Activated naive CD8-positive, alpha-beta T cell treated with anti-CD3 and anti-CD28 coated beads for 36 hours (primary cell): ENCODE data around the gene NKD1. TPM values are rescaled to one million over a fixed set of nuclear protein-coding genes. Genes with fewer than 3 reads are reported as not detected.
"Not testable (repeated sequence)": the region's sequence is repeated elsewhere in the genome, so short reads cannot be mapped to it uniquely, and the experiment has no call there.

Experiments
- DNase-seq: peaks from one replicate; pipeline ENCODE4 v3.0.0; 2021
- H3K27ac Mint-ChIP-seq: one replicate; pipeline ENCODE4 v1.8.0; 2022; ENCODE audit warnings: mild to moderate bottlenecking, moderate library complexity, mixed read lengths
- H3K27me3 Mint-ChIP-seq: one replicate; pipeline ENCODE4 v1.8.0; 2022; ENCODE audit warnings: mild to moderate bottlenecking, mixed read lengths
- H3K36me3 Mint-ChIP-seq: one replicate; pipeline ENCODE4 v1.8.0; 2021; ENCODE audit warnings: mild to moderate bottlenecking, mixed read lengths
- H3K4me1 Mint-ChIP-seq: one replicate; pipeline ENCODE4 v1.8.0; 2021; ENCODE audit warnings: mixed read lengths
- H3K4me3 Mint-ChIP-seq: one replicate; pipeline ENCODE4 v1.8.0; 2022; ENCODE audit warnings: mild to moderate bottlenecking, moderate library complexity, mixed read lengths
- H3K9me3 Mint-ChIP-seq: one replicate; pipeline ENCODE4 v1.8.0; 2022; ENCODE audit warnings: mixed read lengths
- total RNA-seq, 2 experiments: library from RNA; stranded (reverse); gene quantifications; one replicate each; pipeline ENCODE4 v1.2.3, GENCODE V29; 2021

The NKD1 gene
- total RNA-seq, 2 experiments from 2014 or later = 0.86 to 0.87 TPM

DNA sequence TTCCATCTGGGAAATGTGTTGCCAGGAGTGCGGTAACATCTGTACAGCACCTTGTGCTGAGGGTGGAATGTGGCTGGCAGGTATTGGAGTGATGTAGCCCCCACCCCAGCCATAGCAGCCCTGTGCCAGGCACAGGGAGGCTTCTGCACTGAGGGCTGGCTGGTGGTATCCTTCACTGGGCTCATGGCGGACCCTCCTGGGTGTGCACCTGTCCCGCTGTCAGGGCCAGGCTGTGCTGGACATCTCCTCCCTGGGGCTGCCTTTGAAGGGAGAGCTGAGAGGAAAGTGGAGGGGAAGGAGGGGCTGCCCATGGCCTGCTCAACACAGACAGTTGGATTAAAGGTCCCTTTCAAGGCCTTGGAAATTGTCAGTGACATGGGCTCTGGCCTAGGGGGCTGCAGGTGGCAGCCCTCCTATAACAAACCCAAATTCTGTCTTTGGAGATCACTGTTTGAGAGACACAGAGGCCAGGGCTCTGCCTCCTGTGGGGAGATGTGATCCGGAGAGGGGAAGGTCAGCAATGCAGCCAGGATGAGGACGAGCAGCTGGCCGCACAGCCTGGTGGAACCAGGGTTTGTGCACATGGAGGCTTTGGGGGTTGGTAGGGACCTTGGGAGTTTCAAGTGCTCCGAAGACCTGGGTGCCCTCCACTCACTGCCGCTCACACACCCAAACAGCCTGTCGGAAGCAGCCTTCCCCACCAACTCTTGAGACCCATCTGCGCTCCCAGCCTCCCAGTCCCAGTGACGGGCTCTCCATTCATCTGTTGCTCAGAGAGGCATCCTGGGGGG, 22.8 kb downstream of the NKD1 start:
- H3K9me3 Mint-ChIP-seq = no peaks in the 10 kb centered on the region
- H3K4me1 Mint-ChIP-seq = peaks cover 13% of the 10 kb centered on the region
- DNase-seq = no peak
- no peaks in the 10 kb centered on the region for H3K27me3 Mint-ChIP-seq
- no peaks in the 10 kb centered on the region for H3K36me3 Mint-ChIP-seq
- H3K27ac Mint-ChIP-seq = no peak overlapping the region
- no peak overlapping the region for H3K4me3 Mint-ChIP-seq

DNA sequence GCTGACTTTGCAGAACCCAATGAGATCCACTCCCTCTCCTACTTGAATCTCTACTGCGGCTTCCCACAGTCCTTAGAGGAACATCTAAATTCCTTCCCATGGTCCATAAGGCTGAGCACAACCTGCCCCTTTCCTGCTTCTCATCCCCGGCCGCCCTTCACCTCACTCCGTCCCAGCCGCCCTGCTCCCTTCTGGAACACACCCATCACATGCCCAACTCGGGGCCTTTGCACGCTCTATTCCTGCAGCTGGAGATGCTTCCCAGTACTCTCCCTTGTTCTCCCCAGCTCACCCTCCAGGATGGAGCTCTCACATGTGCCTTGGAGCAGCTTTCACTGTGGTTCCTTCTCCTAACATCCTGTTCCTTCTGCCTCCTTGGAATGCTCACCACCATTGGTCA, 23.6 kb downstream of the NKD1 start:
- Mint-ChIP-seq H3K4me1 (peaks cover 13% of the 10 kb centered on the region), H3K27me3 (no peaks in the 10 kb centered on the region), H3K36me3 (no peaks in the 10 kb centered on the region), H3K4me3 (no peak overlapping the region), H3K9me3 (no peaks in the 10 kb centered on the region), H3K27ac (no peak overlapping the region)
- no peak for DNase-seq

DNA sequence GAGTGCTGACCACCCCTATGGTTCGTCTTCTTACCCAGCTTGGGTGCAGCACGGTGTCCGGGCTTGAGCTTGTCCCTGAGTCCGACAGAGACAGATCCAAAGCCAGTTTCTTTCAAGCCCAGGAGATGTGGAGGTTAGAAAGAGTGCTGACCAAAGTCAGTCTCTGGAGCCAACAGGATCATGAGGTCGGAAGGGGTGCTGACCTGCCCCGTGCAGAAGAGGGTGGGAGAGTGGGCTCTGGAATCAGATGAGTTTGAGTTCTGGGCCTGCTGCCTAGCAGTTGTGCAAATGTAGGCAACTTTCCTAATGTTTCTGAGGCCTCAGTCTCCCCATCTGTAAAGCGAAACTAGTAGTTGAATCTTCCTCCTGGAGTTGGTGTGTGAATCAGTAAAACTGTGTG, 24.5 kb downstream of the NKD1 start:
- H3K27ac Mint-ChIP-seq = no peak overlapping the region
- no peaks in the 10 kb centered on the region for H3K27me3 Mint-ChIP-seq
- H3K4me1 Mint-ChIP-seq = peaks cover 11% of the 10 kb centered on the region
- no peaks in the 10 kb centered on the region for H3K36me3 Mint-ChIP-seq
- H3K9me3 Mint-ChIP-seq = no peaks in the 10 kb centered on the region
- DNase-seq = no peak
- H3K4me3 Mint-ChIP-seq = no peak overlapping the region

DNA sequence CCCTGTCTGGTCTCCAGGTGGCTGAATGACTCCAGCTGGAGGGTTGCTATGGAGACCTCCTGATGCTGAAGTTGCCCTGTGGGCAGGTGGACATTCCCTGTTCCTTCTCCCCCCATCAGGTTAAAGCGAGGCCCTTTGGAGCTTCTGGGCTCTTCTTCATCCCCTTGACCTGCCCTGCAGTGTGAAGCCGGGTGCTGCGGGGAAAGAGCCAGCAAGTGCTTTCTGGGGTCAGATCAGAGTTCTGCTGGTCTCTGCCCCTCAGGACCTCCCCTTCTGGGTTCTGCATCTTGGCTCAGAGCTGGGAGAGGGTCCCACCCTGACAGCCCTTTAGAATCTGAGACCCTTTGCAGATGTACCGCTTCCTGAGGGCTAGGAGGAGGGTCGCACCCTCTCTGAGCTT, 25.1 kb downstream of the NKD1 start:
- Mint-ChIP-seq H3K4me3 (no peak overlapping the region), H3K27ac (no peak overlapping the region), H3K27me3 (no peaks in the 10 kb centered on the region), H3K9me3 (no peaks in the 10 kb centered on the region), H3K4me1 (peaks cover 5% of the 10 kb centered on the region), H3K36me3 (no peaks in the 10 kb centered on the region)
- no peak for DNase-seq

DNA sequence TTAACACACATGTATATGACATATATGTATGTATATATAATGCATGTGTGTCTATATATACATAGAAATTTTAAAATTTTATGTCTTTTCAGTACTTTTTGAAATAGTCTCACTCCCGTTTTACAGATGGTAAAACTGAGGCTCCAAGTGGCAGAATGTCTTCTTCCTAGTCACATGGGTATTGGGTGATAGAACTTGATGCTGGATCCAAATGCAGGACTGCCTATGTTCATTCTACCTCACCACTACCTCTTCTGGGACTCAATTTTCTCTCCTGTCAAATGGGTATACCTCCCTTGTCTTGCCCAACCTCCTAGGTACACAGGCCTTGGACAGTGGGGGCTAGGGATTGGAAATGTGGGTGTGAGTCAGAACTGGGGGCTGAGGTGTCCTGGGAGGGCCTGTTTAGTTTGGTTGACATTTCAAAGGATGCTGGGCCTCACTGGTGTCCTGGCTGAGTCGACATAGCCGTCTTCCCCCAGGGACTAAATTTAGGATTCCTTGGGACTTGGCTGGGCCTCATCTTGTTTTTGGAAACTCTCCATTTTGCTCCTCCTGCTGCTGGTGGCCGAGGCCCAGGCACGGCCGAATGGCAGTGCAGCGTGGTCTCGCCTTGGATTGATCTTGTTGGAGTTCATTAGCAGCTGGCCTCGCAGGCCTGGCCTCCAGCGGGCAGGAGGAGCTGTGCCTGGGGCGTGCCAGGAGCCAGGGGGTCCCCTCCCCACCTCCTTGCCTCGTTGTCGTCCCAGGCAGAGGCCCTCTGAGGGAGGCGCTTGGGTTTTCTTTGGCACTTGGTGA, 25.9 kb downstream of the NKD1 start:
- Mint-ChIP-seq H3K4me3 (no peak overlapping the region), H3K27ac (no peak overlapping the region), H3K4me1 (peaks cover 4% of the 10 kb centered on the region), H3K9me3 (no peaks in the 10 kb centered on the region), H3K36me3 (no peaks in the 10 kb centered on the region), H3K27me3 (no peaks in the 10 kb centered on the region)
- no peak for DNase-seq

DNA sequence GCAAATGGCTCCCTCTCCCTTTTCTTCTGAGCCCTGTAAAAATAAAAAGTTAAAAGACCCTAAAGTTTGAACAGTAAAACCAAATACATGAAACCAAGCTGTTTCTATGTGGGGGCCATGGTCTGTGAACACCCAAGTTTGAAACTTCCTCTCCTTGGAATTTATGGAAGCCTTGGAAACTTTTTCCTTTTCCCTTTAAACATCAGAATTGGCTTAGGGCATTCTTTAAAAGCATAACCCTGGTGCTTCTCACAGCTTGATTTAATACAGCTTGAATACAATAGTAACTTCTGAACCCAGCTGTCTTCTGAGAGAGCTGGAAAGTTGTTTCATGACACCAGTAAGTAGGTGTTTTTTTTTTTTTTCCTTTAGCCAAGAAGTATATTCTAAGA, 26.5 kb downstream of the NKD1 start:
- Mint-ChIP-seq H3K4me1 (peaks cover 4% of the 10 kb centered on the region), H3K27ac (no peak overlapping the region), H3K27me3 (no peaks in the 10 kb centered on the region), H3K4me3 (no peak overlapping the region), H3K36me3 (no peaks in the 10 kb centered on the region), H3K9me3 (no peaks in the 10 kb centered on the region)
- DNase-seq = no peak

DNA sequence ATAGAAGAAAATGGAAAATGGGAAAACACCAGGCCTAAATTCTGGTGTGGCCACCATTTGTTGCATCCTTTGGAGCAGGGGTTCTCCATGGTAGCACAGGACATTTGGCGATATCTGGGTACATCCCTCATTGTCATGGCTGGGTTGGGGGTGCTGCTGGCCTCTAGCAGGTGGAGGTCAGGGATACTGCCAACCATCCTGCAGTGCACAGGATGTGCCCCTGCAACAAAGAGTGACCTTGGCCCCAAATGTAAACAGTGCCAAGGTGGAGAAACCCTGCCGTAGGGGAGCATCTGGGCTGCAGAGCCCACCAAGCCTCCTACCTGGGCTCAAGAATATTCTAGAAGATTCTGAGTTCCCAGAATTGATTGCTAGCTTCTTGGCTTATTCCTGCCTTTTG, 27.5 kb downstream of the NKD1 start:
- H3K36me3 Mint-ChIP-seq = no peaks in the 10 kb centered on the region
- H3K27me3 Mint-ChIP-seq = no peaks in the 10 kb centered on the region
- no peak for DNase-seq
- peaks cover 4% of the 10 kb centered on the region for H3K4me1 Mint-ChIP-seq
- H3K9me3 Mint-ChIP-seq = no peaks in the 10 kb centered on the region
- H3K27ac Mint-ChIP-seq = no peak overlapping the region
- no peak overlapping the region for H3K4me3 Mint-ChIP-seq

DNA sequence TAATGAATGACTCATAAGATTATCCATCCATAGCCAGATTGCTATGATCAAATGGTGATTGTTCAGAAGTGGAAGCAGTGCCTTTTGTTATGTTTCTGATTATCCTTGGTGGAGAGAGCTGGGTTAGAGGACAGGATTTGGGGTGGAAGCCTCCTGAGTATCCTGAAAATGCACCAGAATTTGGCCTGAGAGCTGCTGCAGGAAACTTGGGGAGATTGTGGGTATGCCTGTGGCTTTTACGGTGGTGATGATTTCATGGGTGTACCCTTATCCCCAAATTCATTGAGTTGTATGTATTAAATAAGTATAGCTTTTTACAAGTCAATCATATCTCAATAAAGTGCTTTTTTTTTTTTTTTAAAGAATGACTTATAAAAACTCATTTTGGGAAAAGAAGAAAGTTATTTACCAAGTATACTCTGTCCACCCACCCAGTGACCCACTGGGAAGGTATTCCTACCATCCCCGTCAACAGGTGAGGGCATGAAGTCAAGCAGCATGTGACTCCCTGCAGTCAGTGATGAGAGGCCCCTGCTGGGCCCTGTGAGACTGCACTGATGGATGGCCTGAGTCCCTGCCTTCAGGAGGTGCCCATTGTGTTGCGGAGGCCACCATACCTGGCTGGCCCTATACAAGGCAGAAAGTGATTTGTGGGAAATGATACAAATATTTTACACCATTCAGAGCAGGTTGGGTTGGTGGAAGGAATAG, 28.4 kb downstream of the NKD1 start:
- H3K4me3 Mint-ChIP-seq = no peak overlapping the region
- H3K27ac Mint-ChIP-seq = no peak overlapping the region
- no peak for DNase-seq
- no peaks in the 10 kb centered on the region for H3K27me3 Mint-ChIP-seq
- H3K4me1 Mint-ChIP-seq = peaks cover 4% of the 10 kb centered on the region
- no peaks in the 10 kb centered on the region for H3K9me3 Mint-ChIP-seq
- no peaks in the 10 kb centered on the region for H3K36me3 Mint-ChIP-seq

DNA sequence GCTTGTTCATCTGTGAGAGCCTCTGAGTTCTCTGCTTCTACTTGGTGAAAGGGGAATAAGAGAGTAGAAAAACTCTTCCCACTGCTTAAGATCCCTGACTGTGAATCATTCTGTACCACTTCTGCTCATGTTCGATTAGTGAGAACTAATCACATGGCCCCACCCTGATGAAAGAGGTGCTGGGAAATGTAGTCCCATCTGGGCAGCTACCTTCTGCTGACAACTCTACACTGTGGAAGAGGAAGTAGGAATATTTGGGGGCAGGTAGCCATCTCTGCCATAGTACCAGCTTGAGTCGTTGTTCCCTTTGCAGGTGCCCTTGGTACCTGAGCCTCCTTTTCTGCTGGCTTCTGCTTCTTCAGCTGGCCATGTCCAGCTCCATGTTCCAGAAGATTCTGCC, 29.9 kb downstream of the NKD1 start:
- Mint-ChIP-seq H3K36me3 (no peaks in the 10 kb centered on the region), H3K27me3 (no peaks in the 10 kb centered on the region), H3K4me1 (peaks cover 4% of the 10 kb centered on the region), H3K4me3 (no peak overlapping the region), H3K9me3 (no peaks in the 10 kb centered on the region), H3K27ac (no peak overlapping the region)
- DNase-seq = no peak

DNA sequence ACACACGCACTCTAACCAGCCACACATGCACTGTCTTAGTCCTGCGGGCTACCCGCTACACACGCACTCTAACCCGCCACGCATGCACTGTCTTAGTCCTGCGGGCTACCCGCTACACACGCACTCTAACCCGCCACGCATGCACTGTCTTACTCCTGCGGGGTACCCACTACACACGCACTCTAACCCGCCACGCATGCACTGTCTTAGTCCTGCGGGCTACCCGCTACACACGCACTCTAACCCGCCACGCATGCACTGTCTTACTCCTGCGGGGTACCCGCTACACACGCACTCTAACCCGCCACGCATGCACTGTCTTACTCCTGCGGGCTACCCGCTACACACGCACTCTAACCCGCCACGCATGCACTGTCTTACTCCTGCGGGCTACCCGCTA, 31.2 kb downstream of the NKD1 start:
- not testable (repeated sequence) for DNase-seq, H3K4me3 Mint-ChIP-seq, H3K9me3 Mint-ChIP-seq, H3K27me3 Mint-ChIP-seq, H3K27ac Mint-ChIP-seq, H3K36me3 Mint-ChIP-seq
- H3K4me1 Mint-ChIP-seq = peaks cover 11% of the 10 kb centered on the region

DNA sequence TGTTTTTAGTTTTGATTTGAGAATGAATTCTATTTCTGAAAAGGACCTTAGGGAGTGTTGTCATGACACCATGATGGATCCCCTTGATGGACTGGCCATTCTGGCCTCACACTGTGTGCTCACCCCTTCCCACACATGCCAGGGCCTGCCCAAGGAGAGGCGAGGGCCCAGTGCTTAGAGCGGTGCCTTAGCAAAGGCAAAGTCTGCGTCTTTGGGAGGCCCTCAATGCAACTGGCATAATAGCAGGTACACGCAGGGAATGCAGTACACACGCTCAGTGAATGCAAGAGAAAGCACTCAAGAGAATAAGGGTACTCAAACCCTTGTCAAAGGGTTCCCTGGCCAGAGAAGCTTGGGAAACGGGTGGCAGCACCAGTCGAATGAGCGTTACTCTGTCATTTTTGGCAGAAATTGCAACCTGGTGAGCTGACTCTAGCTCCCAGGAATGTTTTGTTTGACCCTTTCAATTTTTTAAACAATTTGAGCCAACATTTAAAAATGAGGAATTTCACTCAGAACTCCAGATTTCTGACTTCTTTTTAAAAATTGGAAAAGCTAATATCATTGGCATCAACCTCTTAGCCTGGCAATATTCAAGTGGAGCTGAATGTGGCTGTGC, 32.1 kb downstream of the NKD1 start:
- no peaks in the 10 kb centered on the region for H3K9me3 Mint-ChIP-seq
- H3K36me3 Mint-ChIP-seq = no peaks in the 10 kb centered on the region
- H3K27ac Mint-ChIP-seq = no peak overlapping the region
- DNase-seq = no peak
- H3K27me3 Mint-ChIP-seq = no peaks in the 10 kb centered on the region
- peaks cover 12% of the 10 kb centered on the region for H3K4me1 Mint-ChIP-seq
- no peak overlapping the region for H3K4me3 Mint-ChIP-seq

DNA sequence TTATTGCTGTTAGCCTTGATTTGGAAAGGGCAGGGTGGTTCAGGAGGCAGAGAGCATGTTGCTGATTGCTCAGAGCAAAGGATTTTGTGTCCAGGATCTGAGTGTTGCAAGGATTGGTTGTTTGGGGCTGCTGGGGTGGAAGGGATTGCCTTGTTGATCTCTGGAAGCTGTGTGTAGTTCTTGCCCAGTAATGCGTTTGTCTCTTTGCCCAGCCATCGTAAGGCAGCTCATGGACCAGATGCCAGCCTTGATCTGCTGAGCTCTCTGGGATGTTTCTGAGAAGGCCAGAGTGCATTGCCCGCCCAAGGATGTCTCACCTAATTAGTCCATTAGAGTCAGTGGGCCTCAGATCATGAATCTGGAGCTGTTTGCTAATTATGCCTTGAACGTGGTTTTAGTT, 33.6 kb downstream of the NKD1 start:
- Mint-ChIP-seq H3K9me3 (no peaks in the 10 kb centered on the region), H3K4me1 (peaks cover 12% of the 10 kb centered on the region), H3K27ac (no peak overlapping the region), H3K4me3 (no peak overlapping the region), H3K27me3 (no peaks in the 10 kb centered on the region), H3K36me3 (no peaks in the 10 kb centered on the region)
- DNase-seq = no peak

DNA sequence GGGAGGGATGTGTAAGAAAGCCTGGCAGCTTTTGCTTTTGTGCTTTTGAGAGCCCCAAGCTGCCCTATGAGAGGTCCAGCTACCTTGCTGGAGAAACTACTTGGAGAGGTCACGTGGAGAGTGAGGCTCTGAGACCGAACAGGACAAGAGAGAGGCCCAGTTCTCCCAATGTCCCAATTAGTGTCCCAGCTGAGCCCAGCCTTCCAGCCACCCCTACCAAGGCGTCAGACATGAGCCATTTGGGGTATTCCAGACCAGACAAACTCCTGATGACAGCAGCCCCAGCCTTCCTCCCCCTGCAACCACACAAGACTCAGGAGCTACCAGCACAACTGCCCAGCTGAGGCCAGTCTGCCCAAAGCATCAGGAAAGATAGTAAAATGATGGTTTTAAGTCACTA, 35.0 kb downstream of the NKD1 start:
- no peaks in the 10 kb centered on the region for H3K36me3 Mint-ChIP-seq
- no peak overlapping the region for H3K27ac Mint-ChIP-seq
- H3K27me3 Mint-ChIP-seq = no peaks in the 10 kb centered on the region
- no peak for DNase-seq
- no peak overlapping the region for H3K4me3 Mint-ChIP-seq
- H3K9me3 Mint-ChIP-seq = peaks cover 3% of the 10 kb centered on the region
- H3K4me1 Mint-ChIP-seq = peaks cover 12% of the 10 kb centered on the region

DNA sequence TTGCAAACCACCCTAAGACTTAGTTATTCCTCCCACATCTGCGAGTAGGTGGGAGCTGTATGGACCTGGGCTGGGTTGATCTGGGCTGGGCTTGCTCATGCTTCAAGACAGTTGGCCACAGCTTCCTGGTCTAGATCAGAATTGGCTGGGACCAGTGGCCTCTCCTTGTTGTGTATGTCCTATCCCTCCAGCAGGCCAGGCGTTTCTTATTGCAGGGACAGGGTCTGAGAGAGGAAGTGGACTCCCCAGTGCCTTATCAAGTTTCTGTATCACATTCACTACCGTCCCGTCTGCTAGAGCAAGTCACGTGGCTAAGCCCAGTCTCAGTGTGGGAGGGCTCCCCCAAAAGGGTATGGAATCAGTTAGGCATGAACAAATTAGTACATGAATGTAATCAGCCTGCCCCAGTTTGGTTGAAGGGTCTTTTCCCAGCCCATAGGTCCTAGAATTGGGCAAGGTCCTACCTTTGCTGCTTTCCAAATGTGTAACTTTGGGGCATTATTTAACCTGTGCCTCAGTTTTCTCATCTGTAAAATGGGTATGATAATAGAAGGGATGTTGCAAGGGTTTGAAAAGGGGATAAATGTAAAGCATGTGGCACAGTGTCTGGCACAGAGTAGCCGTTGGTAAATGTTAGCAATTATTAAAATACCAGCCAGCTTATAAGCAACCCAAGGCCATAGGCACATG, 36.0 kb downstream of the NKD1 start:
- Mint-ChIP-seq H3K27me3 (no peaks in the 10 kb centered on the region), H3K27ac (no peak overlapping the region), H3K4me3 (no peak overlapping the region), H3K36me3 (peaks cover 3% of the 10 kb centered on the region), H3K9me3 (peaks cover 3% of the 10 kb centered on the region), H3K4me1 (peaks cover 15% of the 10 kb centered on the region)
- DNase-seq = no peak
